ENCODE results near the gene YPEL2.

DNA sequence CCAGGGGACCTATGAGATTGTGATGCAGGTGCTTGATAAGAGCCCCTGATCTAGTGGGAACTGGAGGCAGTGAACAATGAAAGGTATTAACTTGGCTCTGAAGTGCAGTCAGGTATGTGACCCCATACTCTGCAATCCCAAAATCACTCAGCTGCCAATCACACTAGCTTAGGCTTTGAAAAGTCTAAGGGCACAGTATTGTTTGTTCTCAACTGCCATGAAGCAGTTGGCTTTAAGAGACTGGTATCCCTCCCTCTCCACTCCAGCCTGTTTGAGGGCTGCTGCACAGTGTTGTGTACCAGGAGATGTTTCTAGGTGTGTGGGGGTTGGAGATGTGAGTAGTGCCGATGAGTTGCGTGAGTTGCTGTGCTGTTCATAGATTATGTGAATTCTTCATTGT lies 2.4 kb downstream of the YPEL2 start:
- no peak for TF ChIP-seq SMC3 (IDR thresholded peaks at IDR 0.05; ENCODE audit: low read depth, low read length)
- TF ChIP-seq, protein P1, sequence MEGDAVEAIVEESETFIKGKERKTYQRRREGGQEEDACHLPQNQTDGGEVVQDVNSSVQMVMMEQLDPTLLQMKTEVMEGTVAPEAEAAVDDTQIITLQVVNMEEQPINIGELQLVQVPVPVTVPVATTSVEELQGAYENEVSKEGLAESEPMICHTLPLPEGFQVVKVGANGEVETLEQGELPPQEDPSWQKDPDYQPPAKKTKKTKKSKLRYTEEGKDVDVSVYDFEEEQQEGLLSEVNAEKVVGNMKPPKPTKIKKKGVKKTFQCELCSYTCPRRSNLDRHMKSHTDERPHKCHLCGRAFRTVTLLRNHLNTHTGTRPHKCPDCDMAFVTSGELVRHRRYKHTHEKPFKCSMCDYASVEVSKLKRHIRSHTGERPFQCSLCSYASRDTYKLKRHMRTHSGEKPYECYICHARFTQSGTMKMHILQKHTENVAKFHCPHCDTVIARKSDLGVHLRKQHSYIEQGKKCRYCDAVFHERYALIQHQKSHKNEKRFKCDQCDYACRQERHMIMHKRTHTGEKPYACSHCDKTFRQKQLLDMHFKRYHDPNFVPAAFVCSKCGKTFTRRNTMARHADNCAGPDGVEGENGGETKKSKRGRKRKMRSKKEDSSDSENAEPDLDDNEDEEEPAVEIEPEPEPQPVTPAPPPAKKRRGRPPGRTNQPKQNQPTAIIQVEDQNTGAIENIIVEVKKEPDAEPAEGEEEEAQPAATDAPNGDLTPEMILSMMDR (IDR thresholded peaks at IDR 0.05) = no peak
- TF ChIP-seq RXRA (IDR thresholded peaks at IDR 0.05; ENCODE audit: borderline replicate concordance, low read depth) = no peak
- TF ChIP-seq MXI1 (IDR thresholded peaks at IDR 0.05; ENCODE audit: low read depth, low read length) = no peak
- TF ChIP-seq RFX5 (IDR thresholded peaks at IDR 0.05; ENCODE audit: low read length) = no peak
- TF ChIP-seq EZH2phosphoT487 (IDR thresholded peaks at IDR 0.05; ENCODE audit: borderline replicate concordance, low read depth) = no peak

All from SK-N-SH (cell line).